ENCODE data around the gene PLXDC1. TPM values are rescaled to one million over a fixed set of nuclear protein-coding genes. Genes with fewer than 3 reads are reported as not detected.

Gene PLXDC1
- total RNA-seq, 1 donor from 2014 or later = 2.5 TPM

- Histone ChIP-seq H3K36me3 (no peaks in the 10 kb centered on the region), H3K27ac (no peak overlapping the region), H3K9me3 (ENCODE audit: low read depth) (no peaks in the 10 kb centered on the region), H3F3A (ENCODE audit: low read depth) (peaks cover 11% of the 10 kb centered on the region), H2AFZ (replicated peaks) (no peak overlapping the region), H3K4me2 (no peak overlapping the region), H3K79me2 (ENCODE audit: low read depth) (no peaks in the 10 kb centered on the region), H3K4me1 (peaks cover 13% of the 10 kb centered on the region), H3K4me3 (no peak overlapping the region), H3K9ac (no peak overlapping the region), H3K27me3 (no peaks in the 10 kb centered on the region), H4K20me1 (ENCODE audit: low read depth) (no peaks in the 10 kb centered on the region)
- H3K27ac Mint-ChIP-seq = no peak overlapping the region
- H3K4me3 Mint-ChIP-seq = no peak overlapping the region
- H3K4me1 Mint-ChIP-seq = peaks cover 23% of the 10 kb centered on the region
- H3K27me3 Mint-ChIP-seq (ENCODE audit: insufficient read depth, low read depth) = peaks cover under 1% of the 10 kb centered on the region
- DNase-seq (ENCODE audit: low spot score) = no peak
- H3K9me3 Mint-ChIP-seq = no peaks in the 10 kb centered on the region
- no peak for TF ChIP-seq EZH2 (IDR thresholded peaks at IDR 0.05)
- TF ChIP-seq, protein P1, sequence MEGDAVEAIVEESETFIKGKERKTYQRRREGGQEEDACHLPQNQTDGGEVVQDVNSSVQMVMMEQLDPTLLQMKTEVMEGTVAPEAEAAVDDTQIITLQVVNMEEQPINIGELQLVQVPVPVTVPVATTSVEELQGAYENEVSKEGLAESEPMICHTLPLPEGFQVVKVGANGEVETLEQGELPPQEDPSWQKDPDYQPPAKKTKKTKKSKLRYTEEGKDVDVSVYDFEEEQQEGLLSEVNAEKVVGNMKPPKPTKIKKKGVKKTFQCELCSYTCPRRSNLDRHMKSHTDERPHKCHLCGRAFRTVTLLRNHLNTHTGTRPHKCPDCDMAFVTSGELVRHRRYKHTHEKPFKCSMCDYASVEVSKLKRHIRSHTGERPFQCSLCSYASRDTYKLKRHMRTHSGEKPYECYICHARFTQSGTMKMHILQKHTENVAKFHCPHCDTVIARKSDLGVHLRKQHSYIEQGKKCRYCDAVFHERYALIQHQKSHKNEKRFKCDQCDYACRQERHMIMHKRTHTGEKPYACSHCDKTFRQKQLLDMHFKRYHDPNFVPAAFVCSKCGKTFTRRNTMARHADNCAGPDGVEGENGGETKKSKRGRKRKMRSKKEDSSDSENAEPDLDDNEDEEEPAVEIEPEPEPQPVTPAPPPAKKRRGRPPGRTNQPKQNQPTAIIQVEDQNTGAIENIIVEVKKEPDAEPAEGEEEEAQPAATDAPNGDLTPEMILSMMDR (IDR thresholded peaks at IDR 0.05) = no peak
- TF ChIP-seq EZH2phosphoT487 (IDR thresholded peaks at IDR 0.05) = no peak
- H3K36me3 Mint-ChIP-seq = no peaks in the 10 kb centered on the region
These were observed 88.4 kb downstream of the PLXDC1 start for GRCh38 chr17:39062846-39063680.

DNA sequence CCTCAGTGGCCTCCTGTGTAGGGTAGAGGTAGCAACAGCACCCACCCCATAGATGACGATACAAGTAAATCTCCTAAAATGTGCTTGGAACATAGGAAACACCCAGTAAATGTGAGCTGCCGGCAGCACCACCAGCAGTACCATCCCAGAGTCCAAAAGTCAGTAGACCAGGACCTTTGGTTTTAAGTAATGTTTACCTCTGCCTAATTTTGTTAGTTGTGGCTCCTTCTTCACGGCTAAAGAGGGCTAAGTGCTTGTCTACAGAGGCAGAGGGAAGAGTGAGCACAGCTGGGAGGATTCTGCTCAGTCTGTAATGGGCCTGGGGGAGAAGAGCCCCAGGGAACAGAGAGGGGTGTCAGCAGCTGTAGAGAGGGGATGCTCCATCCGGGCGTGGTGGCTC, 92.9 kb downstream of the PLXDC1 start:
- H3K4me1 ChIP-seq = peaks cover 15% of the 10 kb centered on the region
- no peak overlapping the region for H3K27ac ChIP-seq
- Mint-ChIP-seq H3K27ac (peak overlapping the region; percentile 37), H3K4me3 (peak overlapping the region; percentile 88), H3K36me3 (no peaks in the 10 kb centered on the region), H3K27me3 (ENCODE audit: insufficient read depth, low read depth) (no peaks in the 10 kb centered on the region), H3K9me3 (peaks cover 3% of the 10 kb centered on the region), H3K4me1 (peaks cover 21% of the 10 kb centered on the region)
- no peaks in the 10 kb centered on the region for H4K20me1 ChIP-seq (ENCODE audit: low read depth)
- no peaks in the 10 kb centered on the region for H3K27me3 ChIP-seq
- H3K36me3 ChIP-seq = no peaks in the 10 kb centered on the region
- peaks cover 22% of the 10 kb centered on the region for H3F3A ChIP-seq (ENCODE audit: low read depth)
- DNase-seq (ENCODE audit: low spot score) = no peak
- H3K79me2 ChIP-seq (ENCODE audit: low read depth) = peaks cover 10% of the 10 kb centered on the region
- no peaks in the 10 kb centered on the region for H3K9me3 ChIP-seq (ENCODE audit: low read depth)
- no peak overlapping the region for H2AFZ ChIP-seq (replicated peaks)
- H3K4me2 ChIP-seq = peak overlapping the region; percentile 93
- H3K9ac ChIP-seq = no peak overlapping the region
- TF ChIP-seq EZH2 (IDR thresholded peaks at IDR 0.05) (no peak), EZH2phosphoT487 (IDR thresholded peaks at IDR 0.05) (no peak)
- TF ChIP-seq, protein P1 (IDR thresholded peaks at IDR 0.05) = no peak
- no peak overlapping the region for H3K4me3 ChIP-seq

DNA sequence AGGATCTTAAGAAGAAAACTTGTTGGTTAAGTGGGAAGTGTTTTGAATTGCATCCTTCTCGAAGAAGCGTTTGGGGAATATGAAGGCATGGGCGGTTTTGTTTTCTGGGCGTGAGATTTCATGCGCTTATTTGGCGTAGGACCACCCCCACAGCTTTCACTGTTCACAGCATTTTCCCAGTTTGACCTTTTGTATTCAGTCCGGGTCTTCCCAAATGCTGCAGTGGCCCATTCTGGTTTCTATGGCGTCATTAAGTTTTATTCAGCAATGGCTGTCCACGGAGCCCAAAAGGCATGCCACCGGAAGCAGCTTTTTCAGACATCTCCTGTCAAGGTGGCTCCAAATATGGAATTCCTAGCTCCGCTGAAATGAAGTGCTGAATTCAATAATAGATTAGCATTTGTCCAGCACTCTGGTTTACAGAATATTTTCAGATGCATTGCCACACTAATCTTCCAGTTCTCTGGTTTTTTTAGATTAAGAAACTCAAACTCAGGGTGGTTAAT, 93.7 kb downstream of the PLXDC1 start:
- Mint-ChIP-seq H3K4me3 (peak overlapping the region; percentile 88), H3K27ac (peak overlapping the region; percentile 74), H3K27me3 (ENCODE audit: insufficient read depth, low read depth) (no peaks in the 10 kb centered on the region), H3K9me3 (peaks cover 3% of the 10 kb centered on the region), H3K4me1 (peaks cover 14% of the 10 kb centered on the region), H3K36me3 (no peaks in the 10 kb centered on the region)
- Histone ChIP-seq H4K20me1 (ENCODE audit: low read depth) (no peaks in the 10 kb centered on the region), H3K27ac (no peak overlapping the region), H3K9ac (peak overlapping the region; percentile 15), H3K4me2 (peak overlapping the region; percentile 93), H2AFZ (replicated peaks) (no peak overlapping the region), H3K79me2 (ENCODE audit: low read depth) (peaks cover 10% of the 10 kb centered on the region), H3K27me3 (no peaks in the 10 kb centered on the region), H3K36me3 (no peaks in the 10 kb centered on the region), H3F3A (ENCODE audit: low read depth) (peaks cover 22% of the 10 kb centered on the region), H3K4me3 (peak overlapping the region; percentile 56), H3K4me1 (peaks cover 8% of the 10 kb centered on the region), H3K9me3 (ENCODE audit: low read depth) (no peaks in the 10 kb centered on the region)
- no peak for DNase-seq (ENCODE audit: low spot score)
- TF ChIP-seq, protein P1 (IDR thresholded peaks at IDR 0.05) = no peak
- no peak for TF ChIP-seq EZH2 (IDR thresholded peaks at IDR 0.05)
- no peak for TF ChIP-seq EZH2phosphoT487 (IDR thresholded peaks at IDR 0.05)

Data from neural progenitor cell (in vitro differentiated cells).